ENCODE data around the gene DISP2. TPM values are rescaled to one million over a fixed set of nuclear protein-coding genes. Genes with fewer than 3 reads are reported as not detected.

The DISP2 gene
- total RNA-seq, 1 experiment from 2014 or later, result 1.3 TPM

- Histone ChIP-seq H3K27ac (ENCODE audit: insufficient read length, low read depth, low read length) (no peak overlapping the region), H4K20me1 (ENCODE audit: control insufficient read depth, insufficient read depth, insufficient read length) (no peaks in the 10 kb centered on the region), H3T11ph (ENCODE audit: low read length) (no peak overlapping the region), H3K23ac (ENCODE audit: insufficient read length, low read depth, low read length) (no peak overlapping the region), H4K5ac (ENCODE audit: insufficient read length, low read depth, low read length) (no peak overlapping the region), H4K8ac (replicated peaks; ENCODE audit: insufficient read length, low read depth, low read length) (no peak overlapping the region), H3K18ac (ENCODE audit: insufficient read length, low read depth, low read length) (no peak overlapping the region), H2BK15ac (ENCODE audit: low read depth, low read length) (no peak overlapping the region), H3K23me2 (ENCODE audit: insufficient read length, low read depth, low read length, poor library complexity, severe bottlenecking) (peaks cover 6% of the 10 kb centered on the region), H4K91ac (ENCODE audit: insufficient read length, low read depth, low read length) (no peak overlapping the region), H3K27me3 (ENCODE audit: insufficient read depth, low read length) (no peaks in the 10 kb centered on the region), H2BK120ac (ENCODE audit: low read depth, low read length, poor library complexity, severe bottlenecking) (no peak overlapping the region), H2BK5ac (ENCODE audit: insufficient read length, low read length) (no peak overlapping the region), H3K56ac (ENCODE audit: insufficient read length, low read depth, low read length) (no peak overlapping the region), H3K4me1 (ENCODE audit: insufficient read depth, low read length) (no peaks in the 10 kb centered on the region), H3K79me1 (ENCODE audit: insufficient read depth, low read depth, low read length, poor library complexity, severe bottlenecking) (peaks cover 7% of the 10 kb centered on the region), H2BK12ac (ENCODE audit: insufficient read length, low read depth, low read length) (no peak overlapping the region), H2BK20ac (ENCODE audit: low read depth, low read length, poor library complexity, severe bottlenecking) (no peak overlapping the region), H3K79me2 (ENCODE audit: insufficient read depth, low read length) (peaks cover 3% of the 10 kb centered on the region; the same call in 1 of the 2 replicates), H2AFZ (ENCODE audit: low read length) (no peak overlapping the region), H3K4me2 (ENCODE audit: insufficient read depth, insufficient read length, low read length) (no peak overlapping the region), H3K14ac (ENCODE audit: insufficient read depth, low read length) (no peak overlapping the region), H3K9ac (ENCODE audit: extremely low read depth, insufficient read length, low read length) (no peak overlapping the region), H3K9me3 (ENCODE audit: control insufficient read depth, low read depth, low read length) (no peaks in the 10 kb centered on the region), H2AK5ac (ENCODE audit: insufficient read length, low read length) (no peak overlapping the region), H3K4ac (ENCODE audit: low read depth, low read length) (no peak overlapping the region)
- TF ChIP-seq CTCF (conservative IDR thresholded peaks at IDR 0.05), result no peak
- Mint-ChIP-seq H3K4me3 (no peak overlapping the region), H3K9me3 (no peaks in the 10 kb centered on the region), H3K27ac (no peak overlapping the region), H3K36me3 (ENCODE audit: insufficient read depth in 1 of 3, low read depth in 3 of 3) (peaks cover 55 to 80% (median 75%) of the 10 kb centered on the region in 3 experiments; a peak in 6 of 7 replicates), H3K4me1 (peaks cover 11 to 16% of the 10 kb centered on the region in 2 experiments), H3K27me3 (ENCODE audit: low read depth) (no peaks in the 10 kb centered on the region)
- no peak for DNase-seq
- WGBS (ENCODE audit: extremely low coverage, insufficient read length, low lambda C conversion rate), result no CpG with 5 or more reads among the region's 11 CpGs
Measured at GRCh38 chr15:40410476-40410875, 52.5 kb downstream of the DISP2 start.
